Smooth muscle cell (in vitro differentiated cells): Measurements from ENCODE around the gene PKD1. TPM values are rescaled to one million over a fixed set of nuclear protein-coding genes. Genes with fewer than 3 reads are reported as not detected.
"Not testable (repeated sequence)": the region's sequence is repeated elsewhere in the genome, so short reads cannot be mapped to it uniquely, and the experiment has no call there.

ENCODE experiments used
- DNase-seq: peaks from one replicate; lab custom pipeline; 2025; ENCODE audit not compliant: unreplicated experiment; lab: John Stamatoyannopoulos, UW
- H2AFZ ChIP-seq: fragments of 200-600 bp; sonication (generic); 2 replicates; pipeline ENCODE4 v1.6.0; 2016; ENCODE audit warnings: antibody characterized with exemption, low read depth, mild to moderate bottlenecking
- H3F3A ChIP-seq: fragments of 200-600 bp; sonication (generic); 2 replicates; pipeline ENCODE4 v1.6.0; 2017; ENCODE audit warnings: antibody characterized with exemption, low read depth
- H3K27ac ChIP-seq: fragments of 200-600 bp; sonication (generic); 2 replicates; pipeline ENCODE4 v1.5.1; 2016; ENCODE audit warnings: low read depth, mild to moderate bottlenecking
- H3K27me3 ChIP-seq: fragments of 200-600 bp; sonication (generic); 2 replicates; pipeline ENCODE4 v1.6.1; 2016; ENCODE audit warnings: low read depth, mild to moderate bottlenecking
- H3K36me3 ChIP-seq: fragments of 200-600 bp; sonication (generic); 2 replicates; pipeline ENCODE4 v1.5.1; 2016; ENCODE audit warnings: low read depth
- H3K4me1 ChIP-seq: fragments of 200-600 bp; sonication (generic); 2 replicates; pipeline ENCODE4 v1.5.1; 2016; ENCODE audit warnings: low read depth
- H3K4me2 ChIP-seq: fragments of 200-600 bp; sonication (generic); 2 replicates; pipeline ENCODE4 v1.6.0; 2016; ENCODE audit warnings: mild to moderate bottlenecking
- H3K4me3 ChIP-seq: fragments of 200-600 bp; sonication (generic); 2 replicates; pipeline ENCODE4 v1.5.1; 2016; ENCODE audit warnings: mild to moderate bottlenecking
- H3K79me2 ChIP-seq: fragments of 200-600 bp; sonication (generic); 2 replicates; pipeline ENCODE4 v1.6.0; 2016; ENCODE audit warnings: low read depth, mild to moderate bottlenecking
- H3K9ac ChIP-seq: fragments of 200-600 bp; sonication (generic); 2 replicates; pipeline ENCODE4 v1.6.0; 2016; ENCODE audit warnings: low read depth
- H3K9me3 ChIP-seq: fragments of 200-600 bp; sonication (generic); replicated peaks from 2 replicates; pipeline ENCODE4 v1.5.1; 2016; ENCODE audit warnings: low read depth
- H4K20me1 ChIP-seq: fragments of 200-600 bp; sonication (generic); 2 replicates; pipeline ENCODE4 v1.6.0; 2016; ENCODE audit warnings: low read depth
- CTCF ChIP-seq: fragments of 200-600 bp; sonication (generic); IDR thresholded peaks from 2 replicates; pipeline ENCODE4 v1.5.1; 2017; ENCODE audit warnings: borderline replicate concordance, mild to moderate bottlenecking, antibody characterized with exemption; ENCODE audit not compliant: insufficient read depth, poor library complexity, severe bottlenecking
- WGBS: methylation state at CpG from one replicate; pipeline ENCODE4 v1.1.7; 2016; ENCODE audit warnings: low lambda C conversion rate; 5-methylcytosine and 5-hydroxymethylcytosine counted together
- polyA plus RNA-seq: library from polyadenylated mRNA; unstranded; fragments of >200 nt; fragmentation: Nextera tagmentation; extraction: Ambion mirVana; gene quantifications from 2 replicates; pipeline ENCODE4 v1.2.1, GENCODE V29; 2016
- total RNA-seq: library from RNA; depleted of rRNA; stranded (reverse); fragments of >200 nt; gene quantifications from 2 replicates; pipeline ENCODE4 v1.2.3, GENCODE V29; 2014

PKD1 gene
- total and polyA plus RNA-seq, 2 experiments from 2014 or later = 47.9 to 70.1 TPM

DNA sequence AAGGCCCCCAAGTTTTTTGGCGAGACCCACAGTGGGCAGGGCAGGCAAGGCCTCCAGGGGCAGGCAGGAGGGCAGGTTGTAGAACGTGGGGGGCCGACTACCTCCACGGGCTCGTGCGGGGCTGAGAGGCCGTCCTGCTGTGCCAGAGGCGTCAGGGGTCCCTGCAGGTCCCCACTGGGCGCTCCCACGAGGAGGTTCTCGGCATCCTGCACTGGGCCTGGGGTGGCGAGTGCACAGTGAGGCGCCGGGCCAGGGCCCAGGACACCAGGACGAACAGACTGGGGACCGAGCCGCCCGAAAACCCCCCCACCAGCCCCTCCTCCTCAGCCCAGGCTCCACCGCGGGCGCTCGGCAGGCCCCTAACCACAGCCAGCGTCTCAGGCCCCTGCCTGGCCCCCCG is 19.3 kb downstream of the PKD1 start:
- H2AFZ ChIP-seq, H3K4me2 ChIP-seq, H3K27me3 ChIP-seq, H3F3A ChIP-seq, H3K4me3 ChIP-seq, H3K9me3 ChIP-seq, DNase-seq, H3K4me1 ChIP-seq, H3K9ac ChIP-seq, H3K36me3 ChIP-seq, H3K27ac ChIP-seq: not testable (repeated sequence)
- Histone ChIP-seq H3K79me2 (peaks cover 31% of the 10 kb centered on the region), H4K20me1 (peaks cover 26% of the 10 kb centered on the region)
- WGBS = 96% methylated on average over 10 of the region's 24 CpGs

GRCh38 chr16:2115591-2115973 is 20.1 kb downstream of the PKD1 start:
- peaks cover 23% of the 10 kb centered on the region for H3K79me2 ChIP-seq

DNA sequence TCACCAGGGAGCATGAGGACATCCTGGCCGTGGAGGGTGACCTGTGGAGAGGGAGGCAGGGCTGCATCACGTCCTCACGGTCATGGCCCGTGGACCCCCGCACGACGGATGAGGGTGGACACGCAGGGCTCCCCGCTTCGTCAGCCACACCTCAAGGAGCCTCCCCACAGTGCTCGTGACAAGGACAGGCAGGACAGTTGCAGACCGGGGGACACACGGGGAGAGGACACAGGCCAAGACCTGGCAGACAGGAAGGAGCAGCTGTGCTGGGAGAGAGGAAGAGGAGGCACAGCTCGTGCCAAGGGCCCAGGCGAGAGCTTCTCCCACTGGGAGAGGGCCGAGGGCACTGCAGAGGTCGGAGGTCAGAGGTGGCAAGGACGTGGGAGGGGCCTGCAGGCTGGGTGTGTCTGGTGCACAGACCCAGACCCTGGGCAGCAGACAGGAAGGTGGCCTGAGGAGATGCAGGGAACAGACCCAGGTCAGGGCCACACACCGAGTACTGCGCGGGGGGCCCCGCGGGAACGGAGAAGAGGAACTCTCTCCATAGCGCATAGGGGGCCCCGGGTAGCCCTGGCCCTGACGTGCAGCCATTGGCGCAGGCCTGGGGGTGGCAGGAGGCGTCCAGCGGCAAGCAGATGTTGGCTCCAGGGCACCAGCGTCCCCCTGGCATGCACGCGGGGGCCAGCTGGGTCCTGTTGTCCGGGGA is 20.7 kb downstream of the PKD1 start:
- not testable (repeated sequence) for H3K4me3 ChIP-seq, H3K4me2 ChIP-seq, H3K9me3 ChIP-seq, H3F3A ChIP-seq, DNase-seq, H2AFZ ChIP-seq, H3K4me1 ChIP-seq, H3K36me3 ChIP-seq, H3K9ac ChIP-seq, H3K27me3 ChIP-seq, H3K27ac ChIP-seq
- Histone ChIP-seq H4K20me1 (peaks cover 14% of the 10 kb centered on the region), H3K79me2 (peaks cover 17% of the 10 kb centered on the region)
- 96% methylated on average over 24 of the region's 34 CpGs for WGBS

More at GRCh38 chr16:2115591-2115973, 20.1 kb downstream of the PKD1 start:
- Histone ChIP-seq H3F3A (no peaks in the 10 kb centered on the region), H3K4me3 (no peak overlapping the region), H3K4me2 (no peak overlapping the region), H4K20me1 (peaks cover 19% of the 10 kb centered on the region), H3K36me3 (no peaks in the 10 kb centered on the region), H3K27ac (no peak overlapping the region), H3K4me1 (no peaks in the 10 kb centered on the region), H3K9me3 (no peaks in the 10 kb centered on the region), H3K27me3 (no peaks in the 10 kb centered on the region), H2AFZ (no peak overlapping the region), H3K9ac (no peak overlapping the region)
- WGBS = 100% methylated on average over 3 of the region's 13 CpGs
- TF ChIP-seq CTCF = no peak
- DNase-seq = no peak

- not testable (repeated sequence) for DNase-seq, H3K36me3 ChIP-seq, H3K27ac ChIP-seq, H3K4me3 ChIP-seq, H3K4me2 ChIP-seq, H3F3A ChIP-seq, H3K9me3 ChIP-seq, H3K4me1 ChIP-seq, H3K9ac ChIP-seq, H2AFZ ChIP-seq, H3K27me3 ChIP-seq
- 98% methylated on average over 26 of the region's 26 CpGs for WGBS
- Histone ChIP-seq H4K20me1 (peaks cover 14% of the 10 kb centered on the region), H3K79me2 (peaks cover 14% of the 10 kb centered on the region)
These were observed 21.5 kb downstream of the PKD1 start for GRCh38 chr16:2114225-2114624.

GRCh38 chr16:2112539-2113106 is 23.1 kb downstream of the PKD1 start:
- not testable (repeated sequence) for H3K36me3 ChIP-seq, H3K9ac ChIP-seq, H3F3A ChIP-seq, H3K79me2 ChIP-seq, DNase-seq, H3K4me3 ChIP-seq, H2AFZ ChIP-seq, H3K9me3 ChIP-seq, H3K27me3 ChIP-seq, H3K27ac ChIP-seq, H3K4me2 ChIP-seq, H3K4me1 ChIP-seq
- WGBS = 97% methylated on average over 30 of the region's 30 CpGs
- peaks cover 14% of the 10 kb centered on the region for H4K20me1 ChIP-seq

GRCh38 chr16:2111412-2112335 is 24.0 kb downstream of the PKD1 start:
- not testable (repeated sequence) for H3K9me3 ChIP-seq, H3F3A ChIP-seq, H3K27me3 ChIP-seq, H3K27ac ChIP-seq, H3K4me3 ChIP-seq, H3K9ac ChIP-seq, H3K4me1 ChIP-seq, H3K4me2 ChIP-seq, H3K79me2 ChIP-seq, H2AFZ ChIP-seq, H3K36me3 ChIP-seq, DNase-seq
- 97% methylated on average over 43 of the region's 65 CpGs for WGBS
- peaks cover 14% of the 10 kb centered on the region for H4K20me1 ChIP-seq

DNA sequence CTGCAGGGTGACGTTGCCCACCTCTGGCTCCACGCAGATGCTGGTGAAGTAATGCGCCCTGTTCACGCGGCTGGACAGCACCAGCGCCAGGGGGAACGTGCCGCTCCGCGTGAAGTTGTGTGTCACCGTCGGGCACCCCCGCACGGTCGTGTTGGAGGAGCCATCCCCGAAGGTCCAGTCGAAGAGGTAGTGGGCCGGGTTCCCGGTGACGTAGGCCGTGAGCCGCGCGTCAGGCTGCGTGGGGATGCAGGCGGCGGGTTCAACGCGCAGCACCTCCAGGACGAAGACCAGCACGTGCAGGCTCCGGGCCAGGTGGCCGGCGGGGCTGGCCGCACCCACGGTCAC is 24.7 kb downstream of the PKD1 start:
- not testable (repeated sequence) for H3F3A ChIP-seq, H4K20me1 ChIP-seq, H3K27me3 ChIP-seq, H3K9me3 ChIP-seq, H3K79me2 ChIP-seq, H3K4me1 ChIP-seq, H2AFZ ChIP-seq, H3K36me3 ChIP-seq, H3K4me3 ChIP-seq, DNase-seq, H3K4me2 ChIP-seq, H3K9ac ChIP-seq, H3K27ac ChIP-seq
- 98% methylated on average over 24 of the region's 36 CpGs for WGBS
